Activated CD4-positive, alpha-beta T cell treated with anti-CD3 and anti-CD28 coated beads, Interleukin-2, amount 10 ng/mL, durations not matched to agents 24 days and 14 days (primary cell): Measurements from ENCODE around the gene TPCN2. TPM values are rescaled to one million over a fixed set of nuclear protein-coding genes. Genes with fewer than 3 reads are reported as not detected.

Source experiments
- DNase-seq: peaks from one replicate; pipeline ENCODE4 v3.0.0; 2022
- H3K27ac Mint-ChIP-seq: one replicate; pipeline ENCODE4 v1.8.0; 2022; ENCODE audit warnings: mild to moderate bottlenecking, mixed read lengths
- H3K27me3 Mint-ChIP-seq: one replicate; pipeline ENCODE4 v1.8.0; 2022; ENCODE audit warnings: mixed read lengths
- H3K36me3 Mint-ChIP-seq: one replicate; pipeline ENCODE4 v1.8.0; 2022; ENCODE audit warnings: low read depth, mild to moderate bottlenecking, mixed read lengths
- H3K4me1 Mint-ChIP-seq: one replicate; pipeline ENCODE4 v1.8.0; 2021; ENCODE audit warnings: mixed read lengths
- H3K4me3 Mint-ChIP-seq: one replicate; pipeline ENCODE4 v1.8.0; 2022; ENCODE audit warnings: mild to moderate bottlenecking, moderate library complexity, mixed read lengths
- H3K9me3 Mint-ChIP-seq: one replicate; pipeline ENCODE4 v1.8.0; 2021; ENCODE audit warnings: mixed read lengths
- intact Hi-C: fragments of 100-400 bp; cut with micrococcal nuclease; formaldehyde crosslinking; loops from one replicate; pipeline ENCODE4 v1.15.1; 2023
- total RNA-seq: library from RNA; stranded (reverse); gene quantifications from 2 replicates; pipeline ENCODE4 v1.2.3, GENCODE V29; 2022

The TPCN2 gene
- total RNA-seq, 1 donor from 2014 or later: 15.7 TPM

DNA sequence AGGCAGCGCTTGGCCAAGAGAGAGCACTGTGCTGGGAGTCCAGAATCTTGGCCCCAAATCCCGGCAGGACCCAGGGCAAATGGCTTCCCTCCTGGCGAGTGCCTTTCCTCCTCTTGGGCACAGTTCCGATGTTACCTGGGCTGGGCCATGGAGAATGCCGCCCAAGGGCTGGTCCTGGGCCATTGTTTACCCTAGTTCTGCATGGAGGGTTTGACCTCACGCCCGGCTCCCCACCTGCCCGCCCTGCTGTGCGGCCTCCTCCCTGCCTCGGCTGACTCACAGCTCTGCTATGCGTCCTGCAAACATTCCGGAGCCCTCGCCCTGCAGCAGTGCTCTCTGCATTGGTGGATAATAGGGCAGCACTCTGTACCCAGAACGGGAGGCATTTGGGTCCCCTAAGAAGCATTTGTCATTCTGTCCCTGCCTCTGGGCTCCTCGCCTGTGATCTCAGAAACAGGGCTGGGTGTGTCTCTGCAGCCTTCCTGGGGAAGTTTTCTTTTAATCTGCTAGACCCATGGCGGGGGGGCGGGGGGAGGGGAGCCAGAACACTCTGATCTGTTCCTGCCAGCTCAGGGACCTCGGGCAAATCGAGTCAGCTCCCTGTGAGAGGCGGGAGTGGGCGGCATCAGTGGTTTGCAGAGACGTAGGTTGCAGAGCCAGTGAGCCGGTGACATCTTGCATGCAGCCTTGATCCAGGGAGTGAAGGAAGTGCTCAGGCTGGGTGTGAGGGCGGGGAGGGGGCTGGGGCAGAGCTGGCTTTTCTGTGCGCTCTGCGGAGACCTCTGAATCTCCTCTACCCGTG lies 74.1 kb downstream of the TPCN2 start:
- no peaks in the 10 kb centered on the region for H3K36me3 Mint-ChIP-seq
- intact Hi-C loops: loop anchor here (1.0 to 10.0 kb wide), 7 partner anchors 43 to 518 kb away; partner anchors contain the start of gene CCND1
- peaks cover 27% of the 10 kb centered on the region for H3K4me1 Mint-ChIP-seq
- H3K27ac Mint-ChIP-seq: peak overlapping the region; percentile 86
- peaks cover 6% of the 10 kb centered on the region for H3K9me3 Mint-ChIP-seq
- H3K27me3 Mint-ChIP-seq: no peaks in the 10 kb centered on the region
- peak; percentile 84 for DNase-seq
- peak overlapping the region; percentile 74 for H3K4me3 Mint-ChIP-seq

GRCh38 chr11:69123593-69124545 lies 75.1 kb downstream of the TPCN2 start:
- Mint-ChIP-seq H3K36me3 (no peaks in the 10 kb centered on the region), H3K9me3 (peaks cover 11% of the 10 kb centered on the region), H3K27me3 (no peaks in the 10 kb centered on the region), H3K4me1 (peaks cover 27% of the 10 kb centered on the region), H3K27ac (peak overlapping the region; percentile 86), H3K4me3 (peak overlapping the region; percentile 74)
- intact Hi-C loops: loop anchor here (1.0 to 10.0 kb wide), 7 partner anchors 42 to 517 kb away; partner anchors contain the start of gene CCND1
- DNase-seq: no peak

DNA sequence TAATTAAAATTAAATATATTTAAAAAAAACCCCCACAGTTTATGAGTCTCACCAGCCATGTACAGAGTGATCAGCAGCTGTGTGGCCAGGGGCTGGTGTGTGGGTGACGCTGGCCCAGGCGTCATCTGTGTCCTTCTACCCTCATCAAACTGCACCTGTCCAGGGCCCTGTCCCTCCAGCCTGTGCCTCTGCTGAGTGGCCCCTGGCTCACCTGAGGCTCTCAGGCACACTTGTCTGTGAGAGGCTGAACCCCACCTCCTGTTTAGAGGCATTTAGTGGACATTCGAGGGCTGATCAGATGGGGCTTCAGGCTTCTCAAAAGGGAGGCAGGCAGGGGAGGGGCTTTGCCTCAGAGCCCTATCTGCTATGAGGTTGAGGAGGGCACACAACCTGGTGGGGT lies 77.1 kb downstream of the TPCN2 start:
- H3K4me1 Mint-ChIP-seq: peaks cover 24% of the 10 kb centered on the region
- no peaks in the 10 kb centered on the region for H3K27me3 Mint-ChIP-seq
- no peak for DNase-seq
- H3K4me3 Mint-ChIP-seq: no peak overlapping the region
- intact Hi-C loops: loop anchor here (10.0 kb wide), 1 partner anchor 209 kb away; no protein-coding TSS in a partner anchor
- H3K27ac Mint-ChIP-seq: no peak overlapping the region
- H3K9me3 Mint-ChIP-seq: peaks cover 9% of the 10 kb centered on the region
- no peaks in the 10 kb centered on the region for H3K36me3 Mint-ChIP-seq

- Mint-ChIP-seq H3K4me1 (peaks cover 24% of the 10 kb centered on the region), H3K27me3 (no peaks in the 10 kb centered on the region), H3K4me3 (no peak overlapping the region), H3K36me3 (no peaks in the 10 kb centered on the region), H3K27ac (no peak overlapping the region), H3K9me3 (peaks cover 9% of the 10 kb centered on the region)
- intact Hi-C loops: loop anchor here (10.0 kb wide), 1 partner anchor 209 kb away; no protein-coding TSS in a partner anchor
- no peak for DNase-seq
Measured at GRCh38 chr11:69126286-69126685, 77.6 kb downstream of the TPCN2 start.

GRCh38 chr11:69127081-69127850 lies 78.5 kb downstream of the TPCN2 start:
- no peak for DNase-seq
- intact Hi-C loops: loop anchor here (10.0 kb wide), 1 partner anchor 208 kb away; no protein-coding TSS in a partner anchor
- peaks cover 9% of the 10 kb centered on the region for H3K9me3 Mint-ChIP-seq
- no peaks in the 10 kb centered on the region for H3K36me3 Mint-ChIP-seq
- no peaks in the 10 kb centered on the region for H3K27me3 Mint-ChIP-seq
- no peak overlapping the region for H3K27ac Mint-ChIP-seq
- peaks cover 22% of the 10 kb centered on the region for H3K4me1 Mint-ChIP-seq
- no peak overlapping the region for H3K4me3 Mint-ChIP-seq

DNA sequence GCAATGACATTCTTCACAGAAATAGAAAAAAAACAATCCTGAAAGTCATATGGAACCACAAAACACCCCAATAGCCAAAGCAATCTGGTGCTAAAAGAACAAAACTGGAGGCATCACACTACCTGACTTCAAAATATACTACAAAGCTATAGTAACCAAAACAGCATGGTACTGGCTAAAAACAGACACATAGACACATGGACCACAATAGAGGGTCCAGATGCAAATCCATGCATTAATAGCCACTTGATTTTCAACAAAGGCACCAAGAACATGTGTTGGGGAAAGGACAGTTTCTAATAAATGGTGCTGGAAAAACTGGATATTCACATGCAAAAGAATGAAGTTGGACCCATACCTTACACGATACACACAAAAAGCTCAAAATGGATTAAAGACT lies 79.2 kb downstream of the TPCN2 start:
- H3K4me3 Mint-ChIP-seq: no peak overlapping the region
- no peaks in the 10 kb centered on the region for H3K36me3 Mint-ChIP-seq
- DNase-seq: no peak
- peaks cover 16% of the 10 kb centered on the region for H3K4me1 Mint-ChIP-seq
- H3K27ac Mint-ChIP-seq: no peak overlapping the region
- intact Hi-C loops: loop anchor here (10.0 kb wide), 1 partner anchor 207 kb away; no protein-coding TSS in a partner anchor
- H3K9me3 Mint-ChIP-seq: peaks cover 12% of the 10 kb centered on the region
- H3K27me3 Mint-ChIP-seq: no peaks in the 10 kb centered on the region

DNA sequence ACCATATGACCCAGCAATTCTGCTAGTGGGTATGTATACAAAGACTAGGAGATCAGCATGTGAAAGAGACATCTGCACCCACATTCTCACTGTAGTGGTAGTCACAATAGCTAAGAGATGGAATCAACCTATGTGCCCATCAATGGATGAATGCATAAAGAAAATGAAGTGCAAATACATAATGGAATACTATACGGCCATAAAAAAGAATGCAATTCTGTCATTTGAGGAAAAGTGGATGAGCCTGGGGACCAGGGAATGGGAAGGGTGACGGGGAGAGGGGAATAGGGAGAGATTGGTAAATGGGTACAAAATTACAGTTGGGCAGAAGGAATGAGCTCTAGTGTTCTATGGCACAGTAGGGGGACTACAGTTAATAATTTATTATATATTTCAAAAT lies 80.3 kb downstream of the TPCN2 start:
- DNase-seq: no peak
- no peak overlapping the region for H3K27ac Mint-ChIP-seq
- no peak overlapping the region for H3K4me3 Mint-ChIP-seq
- no peaks in the 10 kb centered on the region for H3K27me3 Mint-ChIP-seq
- H3K36me3 Mint-ChIP-seq: no peaks in the 10 kb centered on the region
- H3K9me3 Mint-ChIP-seq: peaks cover 18% of the 10 kb centered on the region
- intact Hi-C loops: loop anchor here (10.0 kb wide), 1 partner anchor 206 kb away; no protein-coding TSS in a partner anchor
- H3K4me1 Mint-ChIP-seq: peaks cover 8% of the 10 kb centered on the region

GRCh38 chr11:69129647-69130046 lies 80.9 kb downstream of the TPCN2 start:
- intact Hi-C loops: loop anchor here (10.0 kb wide), 1 partner anchor 205 kb away; no protein-coding TSS in a partner anchor

DNA sequence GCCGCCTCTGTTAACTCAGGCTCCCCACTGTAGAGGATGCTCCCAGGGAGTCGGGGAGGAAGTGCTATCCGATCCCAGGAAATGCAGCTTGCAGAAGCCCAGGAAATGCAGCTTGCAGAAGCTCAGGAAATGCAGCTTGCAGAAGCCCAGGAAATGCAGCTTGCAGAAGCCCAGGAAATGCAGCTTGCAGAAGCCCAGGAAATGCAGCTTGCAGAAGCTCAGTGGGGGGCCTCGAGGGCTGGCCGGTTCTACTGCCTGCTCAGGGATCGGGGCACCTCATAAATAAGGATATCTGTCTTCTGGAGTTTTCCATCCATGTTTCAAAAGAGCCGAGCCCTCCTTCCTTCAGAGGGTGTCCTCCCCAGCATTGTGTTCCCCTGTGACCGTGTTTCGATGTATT lies 81.9 kb downstream of the TPCN2 start:
- DNase-seq: no peak
- no peak overlapping the region for H3K4me3 Mint-ChIP-seq
- intact Hi-C loops: no loop called here
- H3K4me1 Mint-ChIP-seq: peaks cover 6% of the 10 kb centered on the region
- no peak overlapping the region for H3K27ac Mint-ChIP-seq
- H3K27me3 Mint-ChIP-seq: no peaks in the 10 kb centered on the region
- H3K9me3 Mint-ChIP-seq: peaks cover 19% of the 10 kb centered on the region
- peaks cover 2% of the 10 kb centered on the region for H3K36me3 Mint-ChIP-seq

More at GRCh38 chr11:69129647-69130046, 80.9 kb downstream of the TPCN2 start:
- Mint-ChIP-seq H3K27ac (no peak overlapping the region), H3K36me3 (peaks cover 2% of the 10 kb centered on the region), H3K27me3 (no peaks in the 10 kb centered on the region), H3K9me3 (peaks cover 18% of the 10 kb centered on the region), H3K4me3 (no peak overlapping the region), H3K4me1 (peaks cover 6% of the 10 kb centered on the region)
- no peak for DNase-seq

- Mint-ChIP-seq H3K4me1 (peaks cover 9% of the 10 kb centered on the region), H3K27ac (no peak overlapping the region), H3K36me3 (peaks cover 5% of the 10 kb centered on the region), H3K4me3 (no peak overlapping the region), H3K9me3 (peaks cover 23% of the 10 kb centered on the region), H3K27me3 (no peaks in the 10 kb centered on the region)
- no peak for DNase-seq
- intact Hi-C loops: no loop called here
Measured at GRCh38 chr11:69131121-69131566, 82.4 kb downstream of the TPCN2 start.

- H3K27ac Mint-ChIP-seq: no peak overlapping the region
- no peak for DNase-seq
- peaks cover 25% of the 10 kb centered on the region for H3K9me3 Mint-ChIP-seq
- H3K4me3 Mint-ChIP-seq: no peak overlapping the region
- intact Hi-C loops: no loop called here
- no peaks in the 10 kb centered on the region for H3K27me3 Mint-ChIP-seq
- peaks cover 11% of the 10 kb centered on the region for H3K4me1 Mint-ChIP-seq
- peaks cover 5% of the 10 kb centered on the region for H3K36me3 Mint-ChIP-seq
Measured at GRCh38 chr11:69131644-69132300, 83.0 kb downstream of the TPCN2 start.

GRCh38 chr11:69132301-69132670 lies 83.6 kb downstream of the TPCN2 start:
- Mint-ChIP-seq H3K9me3 (peaks cover 25% of the 10 kb centered on the region), H3K27ac (no peak overlapping the region), H3K36me3 (peaks cover 5% of the 10 kb centered on the region), H3K27me3 (no peaks in the 10 kb centered on the region), H3K4me1 (peaks cover 11% of the 10 kb centered on the region), H3K4me3 (no peak overlapping the region)
- no peak for DNase-seq
- intact Hi-C loops: no loop called here
